HL-60/S4 treated with retinoic acid at 250 ng/mL for 4 days and 3 days (cell line): Measurements from ENCODE around the gene MAPRE2.

ENCODE experiments used
- in situ Hi-C: fragments of 300-500 bp; cut with MboI; formaldehyde crosslinking; loops from 2 replicates; pipeline ENCODE4 v1.7.0; 2022; ENCODE audit warnings: low sequenced_read_pairs

The MAPRE2 gene

DNA sequence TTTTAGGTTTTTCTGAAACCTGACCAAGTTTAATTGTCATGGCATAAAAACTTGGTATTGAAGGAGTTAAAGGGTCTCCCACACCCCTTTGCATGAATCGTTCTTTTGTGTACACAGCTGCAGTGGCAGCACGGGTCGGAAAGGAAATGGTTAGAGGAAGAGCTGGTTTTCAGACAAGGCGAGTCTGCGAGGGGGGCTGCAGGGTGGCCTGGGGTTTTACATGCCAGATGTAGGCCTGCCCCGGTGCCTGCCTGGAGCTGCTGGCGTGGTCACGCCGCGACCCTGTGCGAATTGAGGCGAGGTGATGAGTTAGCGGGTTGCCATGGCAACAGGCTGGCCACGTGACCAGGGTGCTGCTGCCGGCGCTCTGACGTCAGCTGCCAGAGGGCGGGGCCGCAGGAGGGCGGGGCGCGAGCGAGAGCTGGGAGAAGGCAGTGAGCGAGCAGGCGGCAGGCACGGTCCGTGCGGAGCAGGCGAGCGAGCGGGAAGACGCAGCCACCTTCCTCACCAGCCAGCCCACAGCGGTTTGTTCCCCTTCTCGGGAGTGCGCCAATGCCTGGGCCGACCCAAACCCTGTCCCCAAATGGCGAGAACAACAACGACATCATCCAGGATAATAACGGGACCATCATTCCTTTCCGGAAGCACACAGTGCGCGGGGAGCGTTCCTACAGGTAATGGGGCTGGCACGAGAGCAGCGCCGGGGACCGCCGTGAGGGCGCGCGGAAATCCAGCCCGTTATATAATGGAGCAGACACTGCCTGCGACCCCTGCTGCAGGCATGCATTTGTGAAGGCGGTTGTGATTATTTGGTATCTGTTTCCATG is at the start of gene MAPRE2:
MAPRE2 (plus strand) TSS at position 426 of the 827 bp plus-strand sequence; CDS start at position 553, 127 bp downstream.
- in situ Hi-C loops = no loop called here

DNA sequence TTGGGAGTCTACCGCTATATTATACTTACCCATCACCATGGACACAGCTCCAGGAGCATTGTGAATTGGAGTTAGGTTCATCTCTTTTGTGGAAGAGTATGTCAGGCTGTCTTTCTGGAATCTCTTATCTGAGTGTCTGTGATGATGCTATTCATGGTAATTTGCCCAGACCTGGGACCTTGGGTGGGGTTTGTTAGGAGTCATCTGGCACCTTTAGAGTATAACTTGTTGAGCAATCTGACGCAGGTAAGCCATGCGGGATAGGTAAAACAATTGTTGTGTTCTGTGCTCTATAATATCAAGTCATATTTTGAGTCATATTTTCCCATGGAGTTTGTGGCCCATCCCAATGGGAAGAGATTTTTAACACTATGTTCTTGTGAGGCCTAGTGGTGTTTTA is 49.7 kb upstream of the MAPRE2 start:
- in situ Hi-C loops = no loop called here

DNA sequence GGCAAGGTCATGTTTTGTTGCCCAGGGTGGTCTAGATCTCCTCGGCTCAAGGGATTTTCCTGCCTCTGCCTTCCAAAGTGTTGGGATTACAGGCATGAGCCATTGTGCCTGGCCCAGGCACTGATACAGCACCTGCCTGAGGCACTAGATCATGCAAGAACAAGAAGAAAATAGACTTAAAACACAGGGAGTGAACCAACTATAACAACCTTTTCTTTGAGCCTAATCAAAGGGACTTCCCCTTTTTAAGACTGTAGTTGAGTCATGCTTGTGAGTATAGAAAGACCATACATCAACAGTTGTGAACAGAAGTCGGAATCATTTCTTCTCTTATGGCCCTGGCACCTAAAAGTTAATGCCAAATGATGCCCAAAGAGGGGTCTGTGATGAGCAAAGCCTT is 47.9 kb upstream of the MAPRE2 start:
- in situ Hi-C loops = no loop called here

DNA sequence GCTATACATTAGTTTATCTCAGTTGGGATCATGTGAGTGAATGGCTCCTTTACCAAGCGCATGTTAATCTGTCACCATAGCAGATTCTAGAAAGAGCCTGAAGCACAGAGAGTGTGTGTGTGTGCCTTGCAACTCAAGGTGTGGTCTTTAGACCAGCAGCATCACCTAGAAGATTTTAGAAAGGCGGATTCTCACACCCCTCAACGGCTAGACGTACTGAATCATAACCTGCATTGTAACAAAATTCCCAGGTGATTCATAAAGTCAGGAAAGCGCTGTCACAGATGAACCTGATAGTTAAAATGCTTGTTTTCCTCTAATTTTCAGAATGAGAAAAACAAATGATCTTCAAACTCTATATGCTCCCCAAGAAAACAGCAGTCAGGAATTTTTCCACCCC is 45.5 kb upstream of the MAPRE2 start:
- in situ Hi-C loops = no loop called here

DNA sequence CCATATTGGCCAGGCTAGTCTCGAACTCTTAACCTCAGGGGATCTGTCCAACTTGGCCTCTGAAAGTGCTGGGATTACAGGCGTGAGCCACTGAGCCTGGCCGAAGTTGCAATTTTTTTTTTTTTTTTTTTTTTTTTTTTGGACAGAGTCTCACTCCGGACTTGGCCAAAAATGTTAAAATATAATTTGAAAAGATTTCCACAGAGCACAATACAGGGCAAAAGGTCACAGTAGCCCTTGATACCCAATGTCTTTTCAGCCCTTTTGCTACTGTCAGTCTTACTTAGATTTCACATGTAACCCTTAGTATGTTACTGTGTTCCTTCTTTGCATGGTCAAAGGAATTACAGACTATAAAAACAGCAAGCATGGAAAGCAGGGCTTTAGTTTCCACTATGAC is 42.6 kb upstream of the MAPRE2 start:
- in situ Hi-C loops = no loop called here

DNA sequence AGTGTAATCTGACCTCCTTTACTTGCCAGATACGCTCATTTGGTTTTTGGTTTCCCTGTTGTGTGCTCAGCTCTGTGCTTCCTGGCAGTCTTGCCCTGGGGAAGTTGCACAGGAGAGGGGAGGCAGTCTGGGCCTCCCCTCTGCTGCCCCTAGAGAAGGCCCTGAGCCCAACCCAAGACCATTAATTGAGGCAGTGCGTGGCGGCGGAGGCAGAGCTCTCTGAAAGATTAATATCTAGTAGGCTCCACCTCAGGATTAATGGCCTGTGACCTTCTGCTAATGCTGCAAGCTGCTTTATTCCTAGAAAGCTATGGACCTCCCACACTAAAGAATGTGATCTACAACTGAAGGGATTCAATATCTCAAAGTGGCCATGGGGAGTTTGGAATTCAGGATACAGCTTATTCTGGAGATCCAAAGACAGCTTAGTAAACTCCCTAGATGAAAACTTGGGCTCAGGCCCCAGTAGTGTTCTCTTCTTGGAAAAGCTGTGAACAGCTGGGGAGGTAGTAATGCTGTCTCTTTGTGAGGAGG is 41.4 kb upstream of the MAPRE2 start:
- in situ Hi-C loops = loop anchor here (25.0 kb wide), 1 partner anchor 362 kb away; no protein-coding TSS in a partner anchor

DNA sequence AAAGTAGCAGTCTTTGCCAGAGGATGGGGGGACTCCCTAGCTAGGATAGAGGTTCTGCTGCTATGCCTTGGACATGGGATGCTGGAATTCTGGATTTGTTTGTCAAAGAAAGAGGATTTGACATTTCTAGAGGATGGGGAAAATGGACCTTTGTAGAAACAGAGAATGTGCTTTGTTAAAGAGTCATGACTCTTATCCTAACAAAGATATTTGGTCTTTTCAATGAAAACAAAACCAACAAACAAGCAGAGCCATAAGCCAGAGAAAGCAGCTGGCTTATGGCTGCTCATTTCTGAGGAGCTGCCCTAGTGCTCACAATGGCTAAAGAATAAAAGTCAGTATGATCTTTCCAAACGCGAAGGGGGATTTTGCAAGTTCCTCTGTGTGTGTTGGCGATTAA is 40.8 kb upstream of the MAPRE2 start:
- in situ Hi-C loops = loop anchor here (25.0 kb wide), 1 partner anchor 362 kb away; no protein-coding TSS in a partner anchor

DNA sequence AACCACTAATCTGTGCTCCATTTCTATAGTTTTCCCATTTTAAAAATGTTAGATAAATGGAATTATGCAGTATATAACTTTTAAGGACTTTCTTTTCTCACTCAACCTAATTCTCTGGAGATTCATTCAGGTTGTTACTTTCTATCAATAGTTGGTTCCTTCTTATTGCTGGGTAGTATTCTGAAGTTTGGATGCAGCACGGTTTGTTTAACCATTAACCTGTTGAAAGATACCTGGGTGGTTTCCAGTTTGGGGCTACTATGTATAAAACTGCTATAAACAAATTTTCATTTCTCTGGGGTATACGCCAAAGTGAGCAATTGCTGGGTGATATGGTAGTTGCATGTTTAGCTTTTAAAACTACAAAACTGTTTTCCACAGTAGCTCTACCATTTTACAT is 39.1 kb upstream of the MAPRE2 start:
- in situ Hi-C loops = loop anchor here (25.0 kb wide), 1 partner anchor 360 kb away; no protein-coding TSS in a partner anchor

DNA sequence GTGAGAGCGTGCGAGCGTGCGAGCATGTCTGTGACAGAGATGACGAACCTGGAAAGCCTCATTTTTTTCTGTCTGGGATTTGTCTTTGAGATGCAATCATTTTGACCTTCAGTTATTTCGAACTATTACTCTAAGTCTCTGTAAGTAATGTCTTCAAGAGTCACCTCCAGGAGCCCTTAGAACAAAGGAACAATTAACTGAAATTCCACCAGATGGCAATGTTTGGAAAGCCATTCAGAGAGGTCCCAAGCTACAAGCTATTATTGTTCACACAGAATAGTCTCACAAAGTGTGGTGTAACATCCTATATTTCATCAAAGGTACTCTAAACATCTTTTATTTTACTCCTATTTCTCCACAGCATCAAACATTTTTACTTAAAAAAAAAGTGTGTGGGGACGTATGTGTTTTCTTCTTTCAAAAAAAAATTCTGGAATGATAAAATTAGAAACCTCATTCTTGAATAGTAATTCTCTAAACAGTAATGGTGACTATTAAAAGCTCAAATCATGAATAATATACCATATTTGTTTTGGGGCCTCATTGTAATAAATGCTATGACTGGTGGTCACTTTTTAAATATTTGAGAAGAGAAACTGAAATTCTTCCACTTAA is 35.1 kb upstream of the MAPRE2 start:
- in situ Hi-C loops = loop anchor here (25.0 kb wide), 1 partner anchor 356 kb away; no protein-coding TSS in a partner anchor

DNA sequence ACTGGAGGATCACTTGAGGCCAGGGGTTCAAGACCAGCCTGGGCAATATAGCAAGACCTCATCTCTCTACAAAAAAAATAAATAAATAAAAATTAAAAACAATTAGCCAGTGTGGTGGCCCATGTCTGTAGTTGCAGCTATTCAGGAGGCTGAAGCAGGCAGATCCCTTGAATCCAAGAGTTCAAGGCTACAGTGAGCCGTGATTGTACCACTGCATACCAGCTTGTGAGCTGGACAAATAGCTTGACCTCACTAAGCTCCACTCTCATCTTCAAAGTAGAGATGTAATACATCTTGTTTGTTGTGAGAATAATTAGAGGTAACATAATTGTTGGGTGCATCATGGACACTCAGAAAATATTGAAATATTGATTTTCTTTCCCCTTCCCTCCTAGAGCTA is 31.1 kb upstream of the MAPRE2 start:
- in situ Hi-C loops = loop anchor here (25.0 kb wide), 1 partner anchor 352 kb away; no protein-coding TSS in a partner anchor

DNA sequence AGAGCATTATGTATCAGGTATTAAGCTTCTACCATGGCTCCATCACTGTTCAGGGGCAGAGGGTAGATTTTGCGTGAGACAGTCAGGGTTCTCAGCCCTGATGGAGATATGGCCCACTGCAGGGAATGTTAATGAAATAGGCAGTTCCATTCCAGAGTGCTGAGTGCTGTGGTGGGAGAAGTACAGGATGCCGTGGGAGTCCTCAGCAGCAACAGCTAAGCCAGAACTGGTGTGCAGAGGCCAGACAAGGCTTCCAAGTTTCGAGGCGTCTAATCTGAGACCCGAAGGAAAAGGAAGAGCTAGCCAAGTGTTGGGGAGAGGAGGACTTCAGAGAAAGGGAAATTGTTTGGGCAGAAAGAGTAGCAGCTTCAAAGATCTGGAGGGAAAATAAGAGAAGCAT is 30.2 kb upstream of the MAPRE2 start:
- in situ Hi-C loops = loop anchor here (25.0 kb wide), 1 partner anchor 351 kb away; no protein-coding TSS in a partner anchor

DNA sequence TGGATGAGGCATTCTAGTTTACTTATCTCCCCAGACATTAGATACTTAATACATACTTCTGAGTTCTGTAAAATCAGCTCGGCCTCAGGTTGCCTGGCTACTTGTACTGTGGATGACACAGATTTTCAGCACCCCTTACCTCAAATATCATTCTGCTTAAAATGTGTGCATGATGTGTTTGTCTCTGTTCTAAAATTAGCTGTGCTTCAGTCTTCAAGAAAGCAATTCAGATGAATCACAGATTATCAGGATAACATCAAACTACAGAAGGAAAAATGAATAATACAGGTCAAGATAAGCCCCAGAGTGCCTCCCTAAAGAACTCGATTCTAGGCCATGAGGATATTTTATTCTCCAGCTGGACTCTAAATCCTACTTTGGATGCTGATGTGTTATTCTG is 21.3 kb upstream of the MAPRE2 start:
- in situ Hi-C loops = loop anchor here (25.0 kb wide), 1 partner anchor 342 kb away; no protein-coding TSS in a partner anchor

DNA sequence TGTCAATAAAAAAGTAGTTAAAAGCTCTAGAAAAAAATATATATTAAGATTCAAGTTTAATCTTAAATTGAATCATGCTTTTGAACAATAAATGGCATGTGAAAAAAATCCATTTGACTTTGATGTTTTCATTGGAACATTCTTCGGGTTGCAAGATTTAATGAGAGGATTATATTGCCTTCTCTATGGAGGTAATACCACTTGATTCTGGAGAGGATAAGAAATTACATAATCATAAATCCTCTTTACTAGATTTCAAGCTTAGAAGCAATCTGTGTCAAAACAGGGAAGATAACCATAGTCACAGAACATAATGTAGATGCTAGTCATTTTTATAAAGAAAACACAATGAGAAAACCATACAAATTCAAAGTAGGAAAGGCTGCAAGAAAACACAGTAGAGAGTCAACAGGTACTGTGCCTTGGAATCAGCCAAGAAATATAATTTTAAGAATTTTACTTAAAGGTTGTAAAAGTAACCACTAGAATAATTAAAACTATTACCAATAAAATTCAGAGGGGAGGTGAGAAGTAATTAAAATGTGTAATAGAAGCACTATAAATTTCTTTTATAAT is 18.7 kb upstream of the MAPRE2 start:
- in situ Hi-C loops = loop anchor here (25.0 kb wide), 1 partner anchor 340 kb away; no protein-coding TSS in a partner anchor

DNA sequence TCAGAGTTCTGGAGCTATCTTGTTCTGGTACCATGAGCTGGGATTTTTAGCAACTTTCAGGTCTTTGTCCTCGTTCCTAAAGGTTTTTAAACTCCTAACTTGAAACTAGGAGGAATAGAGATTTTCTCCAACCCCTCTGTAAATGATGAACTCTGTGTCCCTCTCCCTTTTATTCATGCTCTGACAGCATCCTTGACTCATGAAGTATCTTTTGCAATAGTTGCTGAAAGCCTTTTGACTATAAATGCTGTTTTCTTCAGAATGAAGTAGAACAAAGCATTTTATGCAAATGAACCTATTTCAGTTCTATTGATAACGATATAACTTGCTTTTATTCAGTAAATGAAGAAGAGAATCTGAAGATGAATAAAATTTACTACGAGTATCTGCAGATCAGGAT is 17.0 kb upstream of the MAPRE2 start:
- in situ Hi-C loops = loop anchor here (25.0 kb wide), 1 partner anchor 338 kb away; no protein-coding TSS in a partner anchor

DNA sequence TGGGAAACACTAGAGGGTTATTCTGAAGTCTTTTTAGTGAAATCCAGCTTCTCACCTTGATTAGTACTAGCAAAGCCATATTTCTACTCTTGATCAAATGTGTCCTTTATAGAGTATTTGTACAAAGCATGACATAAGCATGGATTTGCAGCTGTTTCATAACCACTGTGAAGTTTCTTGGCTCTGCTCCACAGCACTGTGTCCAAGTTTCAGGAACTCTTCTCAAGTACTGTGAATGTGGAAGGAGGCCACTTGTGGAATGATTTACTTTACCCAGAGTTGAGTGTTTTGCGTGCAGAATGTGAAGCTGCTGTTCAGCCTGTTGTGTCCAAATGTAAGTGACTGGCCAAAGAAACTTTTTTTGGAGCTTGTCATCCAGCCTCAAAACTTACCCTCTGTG is 16.2 kb upstream of the MAPRE2 start:
- in situ Hi-C loops = loop anchor here (25.0 kb wide), 1 partner anchor 337 kb away; no protein-coding TSS in a partner anchor

DNA sequence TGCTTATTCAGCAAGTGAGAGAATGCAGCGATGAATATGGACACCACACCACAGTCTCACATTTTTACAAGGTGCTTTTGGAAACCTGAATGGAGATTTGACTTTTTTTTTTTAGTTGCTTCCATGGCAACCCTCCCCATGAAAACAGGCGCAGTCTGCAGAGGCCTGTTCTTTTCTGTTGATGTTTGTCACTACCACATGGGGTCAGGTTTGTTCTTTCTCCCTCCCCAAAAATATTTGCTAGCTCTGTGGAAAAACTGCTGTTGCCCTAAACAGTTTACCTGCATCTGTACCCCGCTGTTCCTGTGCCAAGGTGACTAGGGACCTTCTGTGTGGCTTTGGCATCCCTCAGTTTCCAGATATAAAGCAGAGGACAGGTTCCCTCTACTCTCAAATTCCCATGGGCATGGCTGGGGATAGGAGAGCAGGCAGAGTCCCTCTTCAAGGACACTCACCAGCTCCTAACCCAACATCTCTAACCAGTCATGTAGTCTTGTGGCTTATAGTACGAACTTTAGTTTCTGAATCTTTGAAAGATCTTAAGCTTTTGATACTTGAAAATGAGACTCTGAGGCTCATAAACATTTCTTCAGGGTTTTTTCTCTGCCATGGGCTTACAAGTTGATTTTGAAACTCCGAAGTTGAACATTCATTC is 14.7 kb upstream of the MAPRE2 start:
- in situ Hi-C loops = no loop called here

DNA sequence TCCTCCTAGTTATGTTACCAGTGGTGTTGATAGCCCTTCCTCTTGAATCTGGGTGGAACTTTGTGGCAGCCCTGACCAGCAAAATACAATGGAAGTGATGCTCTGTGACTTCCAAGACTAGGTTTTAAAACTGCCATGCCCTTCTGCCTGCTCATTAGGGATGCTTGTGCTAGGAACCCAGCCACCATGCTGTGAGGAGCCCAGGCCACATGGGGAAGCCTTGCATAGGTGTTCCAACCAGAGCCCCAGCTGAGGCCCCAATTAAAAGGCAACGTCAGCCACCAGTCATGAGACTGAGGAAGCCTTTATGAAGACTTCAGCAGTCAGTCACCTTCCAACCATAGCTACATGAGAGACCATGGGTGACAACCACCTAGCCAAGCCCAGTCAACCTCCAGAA is 14.0 kb upstream of the MAPRE2 start:
- in situ Hi-C loops = no loop called here

DNA sequence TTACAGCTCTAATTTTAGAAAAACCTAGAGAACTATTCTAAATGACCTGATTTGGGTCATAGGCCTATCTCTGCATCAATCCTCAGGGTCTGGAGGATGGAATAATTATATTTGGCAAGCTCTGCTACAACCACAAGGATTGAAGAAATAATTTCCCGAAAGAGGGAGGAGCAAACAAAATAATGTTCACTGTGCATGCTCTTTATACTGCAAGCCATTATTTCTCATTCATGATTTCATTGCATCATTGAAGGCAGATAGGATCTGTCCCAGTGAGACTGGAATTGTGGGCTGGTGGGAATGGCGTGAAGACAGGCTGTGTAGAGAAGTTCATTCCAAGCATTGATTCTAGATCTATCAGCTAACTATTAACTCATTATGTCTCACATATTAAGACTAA is 12.7 kb upstream of the MAPRE2 start:
- in situ Hi-C loops = no loop called here

DNA sequence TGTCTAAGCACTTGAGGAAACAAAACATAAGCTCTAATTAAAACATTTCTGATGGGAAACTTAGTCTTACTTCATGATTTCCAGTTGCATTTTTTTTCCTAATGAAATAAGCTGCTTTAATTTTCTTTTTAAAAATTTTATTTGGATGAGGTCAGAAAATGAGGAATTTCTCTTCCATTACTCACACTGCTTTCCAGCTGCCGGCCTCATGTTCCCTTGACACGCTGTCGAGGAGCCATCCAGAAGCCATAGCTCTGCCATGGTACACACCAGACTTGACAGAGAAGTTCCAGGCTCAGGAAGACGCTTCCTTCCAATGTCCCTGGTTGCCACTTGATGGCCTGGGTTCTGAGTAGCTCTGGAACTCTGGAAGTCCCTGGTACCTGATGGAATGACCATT is 12.1 kb upstream of the MAPRE2 start:
- in situ Hi-C loops = no loop called here

DNA sequence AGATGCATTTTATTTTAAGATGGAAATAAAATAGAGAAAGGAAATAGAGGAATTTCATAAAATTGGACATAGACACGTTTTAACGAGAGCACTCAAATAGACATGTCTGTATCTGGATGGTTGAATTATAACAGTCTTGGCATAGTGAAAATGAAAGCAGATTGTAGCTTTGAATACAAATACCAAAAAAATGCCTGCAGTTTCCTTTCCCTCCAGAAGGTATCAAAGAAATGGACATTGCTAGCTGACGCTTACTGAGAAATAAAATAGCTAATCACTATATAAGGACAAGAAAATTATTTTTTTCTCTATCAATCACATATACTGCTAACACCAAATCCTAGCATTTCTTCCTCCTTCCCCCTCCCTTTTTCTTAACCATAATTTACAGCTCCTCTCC is 11.4 kb upstream of the MAPRE2 start:
- in situ Hi-C loops = no loop called here
